Colonic mucosa (tissue), 4 donors: Measurements from ENCODE around the gene ACBD3. TPM values are rescaled to one million over a fixed set of nuclear protein-coding genes. Genes with fewer than 3 reads are reported as not detected.

ENCODE experiments used
- DNase-seq: peaks from one replicate; pipeline ENCODE4 v3.0.0-alpha.2; 2020
- H3K27ac ChIP-seq: fragments of 200-600 bp; one replicate; pipeline ENCODE4 v1.8.0; 2021
- H3K27me3 ChIP-seq: fragments of 200-600 bp; one replicate; pipeline ENCODE4 v1.8.0; 2021
- H3K36me3 ChIP-seq: fragments of 200-600 bp; one replicate; pipeline ENCODE4 v1.8.0; 2021
- H3K4me1 ChIP-seq: fragments of 200-600 bp; one replicate; pipeline ENCODE4 v1.8.0; 2021; ENCODE audit warnings: mild to moderate bottlenecking
- H3K4me3 ChIP-seq: fragments of 200-600 bp; one replicate; pipeline ENCODE4 v1.8.0; 2021
- H3K9ac ChIP-seq, 2 donors: one replicate each; pipeline ENCODE4 v1.7.0; 2013; ENCODE audit warnings: control low read depth in 2 of 2, low read depth in 2 of 2, low read length in 2 of 2
- H3K9me3 ChIP-seq: fragments of 200-600 bp; one replicate; pipeline ENCODE4 v1.8.0; 2021
- intact Hi-C: fragments of 100-400 bp; cut with DNase I; formaldehyde crosslinking; loops from one replicate; pipeline ENCODE4 v1.14.1; 2022
- total RNA-seq, 2 donors: library from RNA; stranded (reverse); fragmentation: NEBNext Ultra II Directional in 1 of 2; extraction: Animal tissue kit (Norgen Biotek cat#: 25700) in 1 of 2; gene quantifications; one replicate each; pipeline ENCODE4 v1.2.1, GENCODE V29; 2021
- TF ChIP-seq, protein P1 (sequence below): fragments of 200-600 bp; IDR thresholded peaks from one replicate; pipeline ENCODE4 v1.8.0; 2022; ENCODE audit warnings: antibody characterized with exemption, mild to moderate bottlenecking
- donor health status: healthy.
- donor health status: DM: no; HTN: no; CAD: no.
- donor health status: DM: no; HTN: no; CAD: no.

The ACBD3 gene
- total RNA-seq, 2 donors from 2014 or later = 46.6 to 61.6 TPM

DNA sequence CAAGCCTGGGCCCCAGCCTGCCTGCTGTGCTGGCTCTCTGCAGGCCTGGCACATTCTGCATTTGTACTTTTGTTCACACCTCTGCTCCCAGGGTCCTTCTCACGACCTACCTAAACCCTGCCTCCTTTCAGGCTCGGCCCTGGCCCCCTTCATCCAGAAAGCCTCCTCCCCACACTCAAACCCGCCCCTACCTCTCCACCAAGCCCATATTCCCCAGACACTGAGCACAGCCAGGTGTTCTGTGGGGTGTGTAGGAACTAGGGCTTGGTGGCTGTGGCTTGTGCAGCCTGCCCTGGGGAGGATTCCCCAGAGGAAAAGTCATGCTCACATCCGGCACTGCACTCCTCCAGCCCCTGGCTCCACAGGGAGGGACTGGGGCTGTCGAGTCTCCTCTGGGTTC is 28.7 kb upstream of the ACBD3 start:
- intact Hi-C loops = no loop called here
- TF ChIP-seq, protein P1, sequence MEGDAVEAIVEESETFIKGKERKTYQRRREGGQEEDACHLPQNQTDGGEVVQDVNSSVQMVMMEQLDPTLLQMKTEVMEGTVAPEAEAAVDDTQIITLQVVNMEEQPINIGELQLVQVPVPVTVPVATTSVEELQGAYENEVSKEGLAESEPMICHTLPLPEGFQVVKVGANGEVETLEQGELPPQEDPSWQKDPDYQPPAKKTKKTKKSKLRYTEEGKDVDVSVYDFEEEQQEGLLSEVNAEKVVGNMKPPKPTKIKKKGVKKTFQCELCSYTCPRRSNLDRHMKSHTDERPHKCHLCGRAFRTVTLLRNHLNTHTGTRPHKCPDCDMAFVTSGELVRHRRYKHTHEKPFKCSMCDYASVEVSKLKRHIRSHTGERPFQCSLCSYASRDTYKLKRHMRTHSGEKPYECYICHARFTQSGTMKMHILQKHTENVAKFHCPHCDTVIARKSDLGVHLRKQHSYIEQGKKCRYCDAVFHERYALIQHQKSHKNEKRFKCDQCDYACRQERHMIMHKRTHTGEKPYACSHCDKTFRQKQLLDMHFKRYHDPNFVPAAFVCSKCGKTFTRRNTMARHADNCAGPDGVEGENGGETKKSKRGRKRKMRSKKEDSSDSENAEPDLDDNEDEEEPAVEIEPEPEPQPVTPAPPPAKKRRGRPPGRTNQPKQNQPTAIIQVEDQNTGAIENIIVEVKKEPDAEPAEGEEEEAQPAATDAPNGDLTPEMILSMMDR = no peak
- DNase-seq = no peak
- H3K9me3 ChIP-seq = no peaks in the 10 kb centered on the region
- H3K27me3 ChIP-seq = no peaks in the 10 kb centered on the region
- no peaks in the 10 kb centered on the region for H3K36me3 ChIP-seq
- no peak overlapping the region for H3K9ac ChIP-seq
- no peak overlapping the region for H3K27ac ChIP-seq
- H3K4me1 ChIP-seq = no peaks in the 10 kb centered on the region
- no peak overlapping the region for H3K4me3 ChIP-seq

DNA sequence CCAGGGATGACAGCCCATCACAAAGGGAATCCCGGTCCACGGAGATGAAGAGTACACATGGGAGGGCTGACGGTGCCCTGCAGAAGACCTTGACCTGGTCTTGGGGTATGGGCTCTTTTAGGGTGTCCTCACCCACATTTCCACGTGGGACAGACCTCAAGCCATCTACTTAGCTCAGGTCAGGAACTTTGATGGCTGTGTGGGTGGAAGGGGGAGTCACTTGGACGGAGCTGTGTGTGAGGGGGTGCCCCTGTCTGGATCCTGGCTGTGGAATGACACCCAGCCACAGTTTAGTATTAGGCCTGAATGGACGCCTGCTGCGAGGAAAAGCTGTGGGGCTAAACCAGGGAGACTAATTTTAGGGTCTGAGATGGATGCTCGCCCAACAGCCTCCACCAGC is 26.0 kb upstream of the ACBD3 start:
- H3K9ac ChIP-seq = no peak overlapping the region
- no peaks in the 10 kb centered on the region for H3K4me1 ChIP-seq
- H3K27me3 ChIP-seq = no peaks in the 10 kb centered on the region
- no peaks in the 10 kb centered on the region for H3K36me3 ChIP-seq
- intact Hi-C loops = no loop called here
- no peak for DNase-seq
- no peak overlapping the region for H3K27ac ChIP-seq
- TF ChIP-seq, protein P1 = no peak
- no peaks in the 10 kb centered on the region for H3K9me3 ChIP-seq
- H3K4me3 ChIP-seq = no peak overlapping the region

GRCh38 chr1:226211181-226211821 is 24.8 kb upstream of the ACBD3 start:
- TF ChIP-seq, protein P1 = no peak
- Histone ChIP-seq H3K27me3 (no peaks in the 10 kb centered on the region), H3K9me3 (no peaks in the 10 kb centered on the region), H3K4me1 (no peaks in the 10 kb centered on the region), H3K9ac (no peak overlapping the region), H3K27ac (no peak overlapping the region), H3K4me3 (no peak overlapping the region), H3K36me3 (no peaks in the 10 kb centered on the region)
- no peak for DNase-seq
- intact Hi-C loops = no loop called here

DNA sequence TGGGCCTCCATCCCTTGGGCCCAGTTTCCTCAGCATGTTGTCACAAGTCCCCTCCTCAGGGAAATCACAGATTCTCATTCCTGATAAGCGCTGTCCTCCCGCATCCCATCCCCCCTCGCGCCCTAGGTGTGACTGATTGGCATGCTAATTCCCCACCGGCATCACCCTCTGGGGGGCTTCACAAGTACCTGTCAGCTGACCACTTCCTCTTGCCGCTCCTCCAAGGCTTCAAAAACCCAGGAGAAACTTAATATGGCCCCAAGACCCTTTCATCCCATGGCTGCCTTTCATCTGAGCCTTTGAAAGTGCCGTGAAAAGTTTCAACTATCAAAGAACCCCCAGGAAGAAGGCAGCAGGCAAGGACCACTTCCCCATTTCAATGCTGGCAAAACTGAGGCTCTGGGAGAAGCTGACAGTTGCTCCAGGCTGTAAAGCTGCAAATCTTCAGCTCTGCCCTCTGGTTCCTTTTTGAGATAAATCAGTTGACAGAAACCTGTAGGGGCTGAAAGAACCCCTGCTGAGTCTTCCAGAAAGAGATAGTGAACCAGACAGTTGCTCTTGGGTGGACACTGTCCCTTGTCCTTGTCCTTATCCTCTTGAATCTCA is 24.1 kb upstream of the ACBD3 start:
- H3K27me3 ChIP-seq = no peaks in the 10 kb centered on the region
- H3K4me3 ChIP-seq = no peak overlapping the region
- H3K36me3 ChIP-seq = no peaks in the 10 kb centered on the region
- intact Hi-C loops = no loop called here
- TF ChIP-seq, protein P1 = no peak
- DNase-seq = no peak
- no peaks in the 10 kb centered on the region for H3K9me3 ChIP-seq
- no peak overlapping the region for H3K9ac ChIP-seq
- H3K27ac ChIP-seq = no peak overlapping the region
- no peaks in the 10 kb centered on the region for H3K4me1 ChIP-seq

DNA sequence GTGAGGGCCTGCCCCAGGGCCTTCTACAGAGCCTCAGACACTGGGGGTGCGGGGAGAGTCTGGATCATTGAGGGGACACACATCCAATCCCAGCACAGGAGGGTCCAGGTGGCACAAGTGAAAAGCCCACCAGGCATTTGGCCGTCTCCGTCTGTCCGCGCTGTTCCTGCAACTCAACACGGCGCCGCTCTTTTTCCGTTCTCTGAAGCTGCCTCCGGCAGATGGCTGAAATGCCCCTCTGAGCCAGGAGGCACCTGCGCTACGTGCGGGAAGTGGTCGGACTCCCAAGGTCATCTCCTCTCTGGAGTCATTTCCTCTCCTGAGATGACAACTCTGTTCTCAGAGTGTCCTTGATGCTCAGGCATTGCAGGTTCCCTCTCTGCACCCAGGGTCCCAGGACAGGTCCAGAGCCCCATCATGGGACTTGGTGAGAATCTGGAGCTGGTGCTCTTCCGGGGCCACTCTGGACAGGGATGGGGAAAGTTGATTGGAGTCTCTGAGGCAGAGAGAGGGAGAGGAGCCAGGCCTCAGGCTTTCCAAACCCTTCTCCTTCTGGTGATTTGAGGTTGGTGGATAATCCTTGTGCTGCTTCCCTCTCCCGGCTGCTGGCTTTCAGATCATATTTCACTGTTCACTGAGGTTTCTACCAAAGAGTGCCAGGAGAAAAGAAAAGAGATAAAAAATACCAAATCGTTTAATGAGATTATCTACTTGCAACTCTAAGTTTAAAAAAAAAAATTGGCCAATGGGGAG is 22.9 kb upstream of the ACBD3 start:
- no peaks in the 10 kb centered on the region for H3K27me3 ChIP-seq
- H3K36me3 ChIP-seq = no peaks in the 10 kb centered on the region
- TF ChIP-seq, protein P1 = no peak
- intact Hi-C loops = no loop called here
- H3K4me1 ChIP-seq = no peaks in the 10 kb centered on the region
- no peak overlapping the region for H3K4me3 ChIP-seq
- DNase-seq = no peak
- no peaks in the 10 kb centered on the region for H3K9me3 ChIP-seq
- no peak overlapping the region for H3K9ac ChIP-seq
- H3K27ac ChIP-seq = no peak overlapping the region
